ENCODE measurements around the gene EEFSEC. TPM values are rescaled to one million over a fixed set of nuclear protein-coding genes. Genes with fewer than 3 reads are reported as not detected.

Gene EEFSEC
- total RNA-seq, 1 donor from 2014 or later, result 7.1 TPM

DNA sequence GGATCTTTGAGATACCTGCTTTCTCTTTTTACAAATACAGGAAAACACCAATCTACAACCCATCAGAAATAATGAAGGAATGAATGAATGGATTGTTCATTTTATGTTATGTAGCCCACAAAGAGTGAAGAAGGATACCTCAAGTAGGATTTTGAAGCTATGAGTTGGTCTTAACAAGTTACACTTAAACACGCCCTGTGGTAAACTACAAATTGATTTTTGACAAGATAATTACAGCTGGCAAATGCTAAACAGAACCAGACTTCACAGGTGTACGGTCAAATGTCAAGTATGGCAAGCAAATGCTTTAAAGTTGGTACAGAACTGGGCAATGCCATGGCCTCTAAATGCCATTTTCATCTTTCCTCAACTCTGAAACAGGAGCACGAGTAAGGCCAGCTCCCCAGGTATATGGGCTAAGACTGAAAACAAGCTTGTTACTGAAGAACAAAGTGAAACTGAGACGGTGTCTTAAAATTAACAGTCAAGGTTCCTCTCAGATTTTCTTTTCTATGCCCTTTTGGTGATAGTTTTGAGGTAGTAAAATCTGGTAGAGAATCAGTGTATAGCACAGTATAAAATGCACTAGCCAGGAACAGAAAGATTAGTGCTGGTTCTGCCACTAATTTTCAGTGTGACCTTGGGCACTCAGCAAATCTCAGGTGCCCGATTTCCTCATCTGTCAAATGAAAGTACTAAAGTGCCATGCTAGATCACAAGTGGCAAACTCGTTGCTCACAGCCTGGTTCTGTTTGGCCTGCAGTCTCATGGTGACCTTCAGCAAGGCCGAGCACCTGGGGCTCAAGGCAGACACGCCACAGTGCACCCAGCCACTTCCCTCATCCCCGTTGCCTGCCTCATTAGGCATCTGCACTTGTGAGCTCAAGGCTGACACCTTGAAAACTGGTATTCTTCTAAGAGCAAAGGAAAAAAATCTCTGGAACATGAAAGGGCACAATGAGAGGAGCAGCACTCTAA is 39.2 kb upstream of the EEFSEC start:
- no peak overlapping the region for H3K27ac Mint-ChIP-seq (ENCODE audit: unreplicated experiment)

DNA sequence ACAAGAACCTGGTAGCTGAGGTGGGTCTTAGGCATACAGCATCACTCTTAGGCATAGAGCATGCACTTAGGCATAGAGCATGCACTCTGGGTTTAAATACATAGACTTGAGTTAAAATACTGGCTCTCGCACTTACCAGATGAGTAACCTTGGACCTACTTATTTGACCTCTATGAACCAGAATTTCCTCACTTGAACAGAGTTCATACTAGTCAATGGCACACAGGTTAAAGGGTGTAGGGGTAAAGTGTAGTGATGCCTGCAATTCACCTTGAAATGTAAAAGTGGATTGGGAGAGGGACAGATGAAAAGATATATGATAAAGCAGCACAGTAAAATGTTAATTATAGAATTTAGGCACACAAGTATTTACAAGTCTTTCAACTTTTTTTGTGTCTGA is 31.3 kb upstream of the EEFSEC start:
- Mint-ChIP-seq H3K4me1 (ENCODE audit: unreplicated experiment) (peaks cover 11% of the 10 kb centered on the region), H3K27ac (ENCODE audit: unreplicated experiment) (no peak overlapping the region), H3K27me3 (ENCODE audit: unreplicated experiment) (no peaks in the 10 kb centered on the region), H3K4me3 (ENCODE audit: unreplicated experiment) (no peak overlapping the region), H3K36me3 (ENCODE audit: low read depth, unreplicated experiment) (peaks cover 5% of the 10 kb centered on the region), H3K9me3 (ENCODE audit: unreplicated experiment) (no peaks in the 10 kb centered on the region)
- TF ChIP-seq, protein P1, sequence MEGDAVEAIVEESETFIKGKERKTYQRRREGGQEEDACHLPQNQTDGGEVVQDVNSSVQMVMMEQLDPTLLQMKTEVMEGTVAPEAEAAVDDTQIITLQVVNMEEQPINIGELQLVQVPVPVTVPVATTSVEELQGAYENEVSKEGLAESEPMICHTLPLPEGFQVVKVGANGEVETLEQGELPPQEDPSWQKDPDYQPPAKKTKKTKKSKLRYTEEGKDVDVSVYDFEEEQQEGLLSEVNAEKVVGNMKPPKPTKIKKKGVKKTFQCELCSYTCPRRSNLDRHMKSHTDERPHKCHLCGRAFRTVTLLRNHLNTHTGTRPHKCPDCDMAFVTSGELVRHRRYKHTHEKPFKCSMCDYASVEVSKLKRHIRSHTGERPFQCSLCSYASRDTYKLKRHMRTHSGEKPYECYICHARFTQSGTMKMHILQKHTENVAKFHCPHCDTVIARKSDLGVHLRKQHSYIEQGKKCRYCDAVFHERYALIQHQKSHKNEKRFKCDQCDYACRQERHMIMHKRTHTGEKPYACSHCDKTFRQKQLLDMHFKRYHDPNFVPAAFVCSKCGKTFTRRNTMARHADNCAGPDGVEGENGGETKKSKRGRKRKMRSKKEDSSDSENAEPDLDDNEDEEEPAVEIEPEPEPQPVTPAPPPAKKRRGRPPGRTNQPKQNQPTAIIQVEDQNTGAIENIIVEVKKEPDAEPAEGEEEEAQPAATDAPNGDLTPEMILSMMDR (IDR thresholded peaks at IDR 0.05; ENCODE audit: unreplicated experiment), result no peak
- DNase-seq (ENCODE audit: low spot score), result no peak

More for the DNA sequence above, 39.2 kb upstream of the EEFSEC start:
- TF ChIP-seq, protein P1 (IDR thresholded peaks at IDR 0.05; ENCODE audit: unreplicated experiment), result no peak
- Mint-ChIP-seq H3K36me3 (ENCODE audit: low read depth, unreplicated experiment) (peaks cover 14% of the 10 kb centered on the region), H3K27me3 (ENCODE audit: unreplicated experiment) (peaks cover 1% of the 10 kb centered on the region), H3K4me1 (ENCODE audit: unreplicated experiment) (no peaks in the 10 kb centered on the region), H3K9me3 (ENCODE audit: unreplicated experiment) (no peaks in the 10 kb centered on the region), H3K4me3 (ENCODE audit: unreplicated experiment) (no peak overlapping the region)
- DNase-seq (ENCODE audit: low spot score), result no peak

DNA sequence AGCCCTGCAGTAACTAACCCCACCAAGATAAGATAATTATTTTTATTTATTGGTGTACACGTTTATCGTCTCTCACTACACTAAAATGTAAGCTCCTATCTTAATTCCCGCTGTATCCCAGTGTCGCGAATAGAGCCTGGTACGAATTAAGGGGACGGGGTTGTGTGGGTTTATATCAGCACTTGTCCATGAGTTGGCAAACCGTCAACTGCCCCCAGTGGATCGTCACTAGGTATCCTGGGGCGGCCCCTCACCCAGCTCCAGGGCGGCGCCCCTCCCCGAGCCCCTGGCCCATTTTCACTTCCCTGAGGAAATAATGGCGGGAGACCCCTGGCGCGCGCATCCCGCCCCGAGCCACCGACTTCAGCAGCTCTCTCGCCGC is 30.1 kb upstream of the EEFSEC start:
- no peak for DNase-seq (ENCODE audit: low spot score)
- Mint-ChIP-seq H3K4me1 (ENCODE audit: unreplicated experiment) (peaks cover 11% of the 10 kb centered on the region), H3K27ac (ENCODE audit: unreplicated experiment) (peak overlapping the region; percentile 97), H3K36me3 (ENCODE audit: low read depth, unreplicated experiment) (peaks cover 5% of the 10 kb centered on the region), H3K4me3 (ENCODE audit: unreplicated experiment) (peak overlapping the region; percentile 96), H3K9me3 (ENCODE audit: unreplicated experiment) (no peaks in the 10 kb centered on the region), H3K27me3 (ENCODE audit: unreplicated experiment) (no peaks in the 10 kb centered on the region)
- TF ChIP-seq, protein P1 (IDR thresholded peaks at IDR 0.05; ENCODE audit: unreplicated experiment), result no peak

DNA sequence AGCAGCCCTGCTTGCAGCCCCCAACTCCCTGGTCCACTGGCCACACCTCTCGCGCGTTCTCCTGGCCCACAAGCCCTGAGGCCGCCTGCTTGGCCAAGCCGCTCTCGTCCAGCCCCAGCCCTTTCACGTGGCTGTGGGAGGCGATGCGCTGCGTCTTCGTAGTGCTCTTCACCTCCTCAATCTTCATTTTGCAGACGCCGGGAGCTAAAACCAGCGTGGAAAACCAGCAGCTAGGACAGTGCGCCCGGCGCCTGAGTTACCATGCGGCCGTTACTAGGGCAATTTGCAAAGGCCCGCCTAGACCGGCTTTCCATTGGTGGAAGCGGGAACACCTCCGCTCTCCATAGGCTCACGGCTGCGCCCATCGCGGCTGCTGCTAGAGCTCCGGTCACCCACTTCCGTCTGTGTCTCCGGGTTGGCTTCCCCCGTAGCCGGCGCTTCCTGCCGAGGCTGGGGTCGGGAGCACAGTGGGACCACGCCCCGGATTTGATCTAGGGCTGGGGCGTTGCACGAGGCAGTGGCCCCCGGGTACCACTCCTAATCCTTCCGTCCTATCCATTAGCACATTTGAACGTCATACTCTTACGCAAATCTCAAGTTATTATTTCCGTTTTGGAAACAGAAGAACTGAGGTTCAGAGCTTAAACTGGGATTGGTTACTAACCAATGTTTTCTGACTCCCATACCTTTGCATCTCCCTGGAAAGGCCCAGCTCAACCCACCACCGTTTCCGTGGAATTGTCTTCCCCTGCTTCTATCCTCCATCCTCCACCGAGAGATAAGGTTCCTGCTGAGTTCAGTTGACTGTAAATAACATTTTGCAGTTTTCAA is 29.5 kb upstream of the EEFSEC start, which contains the start of gene RUVBL1:
Gene RUVBL1 (minus strand): TSS at position 275 of the 831 bp plus-strand sequence. CDS start 88 bp downstream, at position 187.
- H3K4me3 Mint-ChIP-seq (ENCODE audit: unreplicated experiment), result peak within 1 kb of the TSS; percentile 96
- H3K36me3 Mint-ChIP-seq (ENCODE audit: low read depth, unreplicated experiment), result peaks cover 5% of the 10 kb centered on the region
- peak; percentile 91 for DNase-seq (ENCODE audit: low spot score)
- no peaks in the 10 kb centered on the region for H3K27me3 Mint-ChIP-seq (ENCODE audit: unreplicated experiment)
- TF ChIP-seq, protein P1 (IDR thresholded peaks at IDR 0.05; ENCODE audit: unreplicated experiment), result no peak
- peaks cover 11% of the 10 kb centered on the region for H3K4me1 Mint-ChIP-seq (ENCODE audit: unreplicated experiment)
- H3K27ac Mint-ChIP-seq (ENCODE audit: unreplicated experiment), result peak within 1 kb of the TSS; percentile 97
- H3K9me3 Mint-ChIP-seq (ENCODE audit: unreplicated experiment), result no peaks in the 10 kb centered on the region
